ENCODE data around the gene STRBP.

Gene STRBP

DNA sequence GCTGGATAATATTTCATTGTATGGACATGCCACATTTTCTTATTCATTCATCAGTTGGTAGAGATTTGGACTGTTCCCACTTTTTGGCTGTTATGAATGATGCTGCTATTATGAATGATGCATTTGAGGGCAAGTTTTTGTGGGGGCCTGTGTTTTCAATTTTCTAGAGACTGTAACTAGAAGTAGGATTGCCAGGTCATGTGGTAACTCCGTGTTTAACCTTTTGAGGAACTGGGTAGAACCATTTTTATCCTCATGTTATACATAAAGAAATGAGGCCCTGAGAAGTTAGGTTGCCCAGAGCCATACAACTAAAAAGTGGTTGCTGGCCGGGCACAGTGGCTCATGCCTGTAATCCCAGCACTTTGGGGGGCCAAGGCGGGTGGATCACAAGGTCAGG, 22.4 kb upstream of the STRBP start:
- no peak for TF ChIP-seq EZH2phosphoT487 (IDR thresholded peaks at IDR 0.05; ENCODE audit: borderline replicate concordance, low read length)
- TF ChIP-seq, protein P1, sequence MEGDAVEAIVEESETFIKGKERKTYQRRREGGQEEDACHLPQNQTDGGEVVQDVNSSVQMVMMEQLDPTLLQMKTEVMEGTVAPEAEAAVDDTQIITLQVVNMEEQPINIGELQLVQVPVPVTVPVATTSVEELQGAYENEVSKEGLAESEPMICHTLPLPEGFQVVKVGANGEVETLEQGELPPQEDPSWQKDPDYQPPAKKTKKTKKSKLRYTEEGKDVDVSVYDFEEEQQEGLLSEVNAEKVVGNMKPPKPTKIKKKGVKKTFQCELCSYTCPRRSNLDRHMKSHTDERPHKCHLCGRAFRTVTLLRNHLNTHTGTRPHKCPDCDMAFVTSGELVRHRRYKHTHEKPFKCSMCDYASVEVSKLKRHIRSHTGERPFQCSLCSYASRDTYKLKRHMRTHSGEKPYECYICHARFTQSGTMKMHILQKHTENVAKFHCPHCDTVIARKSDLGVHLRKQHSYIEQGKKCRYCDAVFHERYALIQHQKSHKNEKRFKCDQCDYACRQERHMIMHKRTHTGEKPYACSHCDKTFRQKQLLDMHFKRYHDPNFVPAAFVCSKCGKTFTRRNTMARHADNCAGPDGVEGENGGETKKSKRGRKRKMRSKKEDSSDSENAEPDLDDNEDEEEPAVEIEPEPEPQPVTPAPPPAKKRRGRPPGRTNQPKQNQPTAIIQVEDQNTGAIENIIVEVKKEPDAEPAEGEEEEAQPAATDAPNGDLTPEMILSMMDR (IDR thresholded peaks at IDR 0.05; ENCODE audit: low read depth, low read length, poor library complexity, severe bottlenecking) = no peak
- no peaks in the 10 kb centered on the region for H3K79me2 ChIP-seq (ENCODE audit: control insufficient read depth, low read length)
- no peaks in the 10 kb centered on the region for H3K27me3 ChIP-seq (ENCODE audit: control insufficient read depth, low read length)
- no peak overlapping the region for H3K4me3 ChIP-seq (ENCODE audit: low read length)
- H3K4me2 ChIP-seq (ENCODE audit: low read length) = peak overlapping the region; percentile 2; the same call in 1 of the 2 replicates
- H3K4me1 ChIP-seq (ENCODE audit: control insufficient read depth, low read length) = peaks cover 8% of the 10 kb centered on the region
- no peak overlapping the region for H3K27ac ChIP-seq (ENCODE audit: low read depth, low read length)
- H3K9me3 ChIP-seq (ENCODE audit: control insufficient read depth, insufficient read depth, low read length) = no peaks in the 10 kb centered on the region
- H3F3A ChIP-seq (ENCODE audit: control insufficient read depth, insufficient read depth) = peaks cover 11% of the 10 kb centered on the region; the same call in 1 of the 2 replicates
- H3K9me2 ChIP-seq (replicated peaks; ENCODE audit: control insufficient read depth, low read length) = no peaks in the 10 kb centered on the region
- H3K36me3 ChIP-seq (ENCODE audit: control insufficient read depth, low read length) = no peaks in the 10 kb centered on the region
- H4K20me1 ChIP-seq (ENCODE audit: control insufficient read depth, insufficient read depth, low read depth, low read length) = no peaks in the 10 kb centered on the region

DNA sequence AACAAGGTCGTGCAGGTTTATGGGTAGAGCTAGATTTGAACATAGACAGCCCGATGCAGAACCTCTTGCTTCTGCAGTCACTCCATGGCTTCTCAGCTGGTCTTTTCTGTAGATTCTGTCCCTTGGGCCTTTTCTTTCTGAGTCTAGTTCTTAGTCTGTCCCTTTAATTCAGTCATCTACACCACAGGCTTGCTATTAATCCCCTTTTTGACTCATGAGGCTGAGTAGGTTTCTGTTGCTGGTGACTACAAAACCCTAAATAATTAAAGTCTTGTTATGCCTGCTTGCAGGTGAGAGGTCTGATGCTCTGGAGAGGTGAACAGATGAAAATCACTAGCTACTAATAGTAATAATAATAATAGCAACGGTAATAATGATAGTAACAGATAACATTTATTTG, 19.3 kb upstream of the STRBP start:
- Histone ChIP-seq H3K9me3 (ENCODE audit: control insufficient read depth, insufficient read depth, low read length) (no peaks in the 10 kb centered on the region), H4K20me1 (ENCODE audit: control insufficient read depth, insufficient read depth, low read depth, low read length) (no peaks in the 10 kb centered on the region), H3F3A (ENCODE audit: control insufficient read depth, insufficient read depth) (no peaks in the 10 kb centered on the region; the same call in 1 of the 2 replicates), H3K27ac (ENCODE audit: low read depth, low read length) (no peak overlapping the region), H3K27me3 (ENCODE audit: control insufficient read depth, low read length) (no peaks in the 10 kb centered on the region), H3K79me2 (ENCODE audit: control insufficient read depth, low read length) (no peaks in the 10 kb centered on the region), H3K9me2 (replicated peaks; ENCODE audit: control insufficient read depth, low read length) (no peaks in the 10 kb centered on the region), H3K4me2 (ENCODE audit: low read length) (no peak overlapping the region), H3K4me3 (ENCODE audit: low read length) (no peak overlapping the region), H3K36me3 (ENCODE audit: control insufficient read depth, low read length) (no peaks in the 10 kb centered on the region), H3K4me1 (ENCODE audit: control insufficient read depth, low read length) (peaks cover 18% of the 10 kb centered on the region)
- TF ChIP-seq, protein P1 (IDR thresholded peaks at IDR 0.05; ENCODE audit: low read depth, low read length, poor library complexity, severe bottlenecking) = no peak
- no peak for TF ChIP-seq EZH2phosphoT487 (IDR thresholded peaks at IDR 0.05; ENCODE audit: borderline replicate concordance, low read length)

DNA sequence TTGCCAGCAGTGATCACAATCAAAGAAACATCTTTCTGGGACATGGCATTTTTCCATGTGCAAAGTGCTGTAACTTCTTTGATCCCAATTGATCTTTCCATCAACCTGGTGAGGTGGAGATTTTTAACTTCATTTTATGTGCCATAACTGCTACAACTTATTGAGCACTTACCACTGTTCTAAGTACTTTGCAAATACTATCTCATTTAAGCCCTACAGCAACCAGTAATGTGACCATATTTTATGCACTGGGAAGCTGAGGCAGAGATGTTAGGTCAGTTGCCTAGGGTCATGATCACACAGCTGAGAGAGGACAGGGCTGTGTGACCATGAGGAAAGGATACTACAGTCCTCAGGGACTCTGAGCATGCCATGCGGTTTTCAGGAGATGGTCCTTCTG, 17.9 kb upstream of the STRBP start:
- no peaks in the 10 kb centered on the region for H3K79me2 ChIP-seq (ENCODE audit: control insufficient read depth, low read length)
- H3K4me1 ChIP-seq (ENCODE audit: control insufficient read depth, low read length) = peaks cover 31% of the 10 kb centered on the region
- H3K9me2 ChIP-seq (replicated peaks; ENCODE audit: control insufficient read depth, low read length) = no peaks in the 10 kb centered on the region
- H3K36me3 ChIP-seq (ENCODE audit: control insufficient read depth, low read length) = no peaks in the 10 kb centered on the region
- H4K20me1 ChIP-seq (ENCODE audit: control insufficient read depth, insufficient read depth, low read depth, low read length) = no peaks in the 10 kb centered on the region
- H3K9me3 ChIP-seq (ENCODE audit: control insufficient read depth, insufficient read depth, low read length) = no peaks in the 10 kb centered on the region
- H3F3A ChIP-seq (ENCODE audit: control insufficient read depth, insufficient read depth) = peaks cover 3% of the 10 kb centered on the region; the same call in 1 of the 2 replicates
- no peak overlapping the region for H3K4me2 ChIP-seq (ENCODE audit: low read length)
- no peaks in the 10 kb centered on the region for H3K27me3 ChIP-seq (ENCODE audit: control insufficient read depth, low read length)
- H3K4me3 ChIP-seq (ENCODE audit: low read length) = no peak overlapping the region
- H3K27ac ChIP-seq (ENCODE audit: low read depth, low read length) = no peak overlapping the region
- TF ChIP-seq, protein P1 (IDR thresholded peaks at IDR 0.05; ENCODE audit: low read depth, low read length, poor library complexity, severe bottlenecking) = no peak
- no peak for TF ChIP-seq EZH2phosphoT487 (IDR thresholded peaks at IDR 0.05; ENCODE audit: borderline replicate concordance, low read length)

All from DOHH2 (cell line).